ENCODE measurements around the gene FLAD1.

- TF ChIP-seq CTCF (IDR thresholded peaks at IDR 0.05 in 2 of 3, conservative IDR thresholded peaks at IDR 0.05 in 1 of 3; ENCODE audit: borderline replicate concordance in 1 of 3, insufficient read depth in 1 of 3, low read depth in 2 of 3, low read length in 2 of 3) (peak in 2 of 3 experiments; percentile 17 to 18; a peak in 1 of 6 replicates), ZFX (IDR thresholded peaks at IDR 0.05) (no peak), POLR2AphosphoS5 (IDR thresholded peaks at IDR 0.05; ENCODE audit: low read depth, low read length) (peak; percentile 66), RAD21 (IDR thresholded peaks at IDR 0.05; ENCODE audit: low read depth) (no peak), ZNF274 (IDR thresholded peaks at IDR 0.05; ENCODE audit: low read depth, low read length) (no peak), EZH2 (IDR thresholded peaks at IDR 0.05) (no peak), POLR2A (IDR thresholded peaks at IDR 0.05; ENCODE audit: borderline replicate concordance, extremely low read depth, insufficient read depth, insufficient read length) (peak; percentile 76), YY1 (IDR thresholded peaks at IDR 0.05; ENCODE audit: extremely low read depth, insufficient replicate concordance, low read depth, low read length) (peak; percentile 36), CBX3 (IDR thresholded peaks at IDR 0.05; ENCODE audit: low read depth) (no peak)
- TF ChIP-seq, protein P1, sequence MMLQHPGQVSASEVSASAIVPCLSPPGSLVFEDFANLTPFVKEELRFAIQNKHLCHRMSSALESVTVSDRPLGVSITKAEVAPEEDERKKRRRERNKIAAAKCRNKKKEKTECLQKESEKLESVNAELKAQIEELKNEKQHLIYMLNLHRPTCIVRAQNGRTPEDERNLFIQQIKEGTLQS (IDR thresholded peaks at IDR 0.05), result no peak
- TF ChIP-seq, protein P2, sequence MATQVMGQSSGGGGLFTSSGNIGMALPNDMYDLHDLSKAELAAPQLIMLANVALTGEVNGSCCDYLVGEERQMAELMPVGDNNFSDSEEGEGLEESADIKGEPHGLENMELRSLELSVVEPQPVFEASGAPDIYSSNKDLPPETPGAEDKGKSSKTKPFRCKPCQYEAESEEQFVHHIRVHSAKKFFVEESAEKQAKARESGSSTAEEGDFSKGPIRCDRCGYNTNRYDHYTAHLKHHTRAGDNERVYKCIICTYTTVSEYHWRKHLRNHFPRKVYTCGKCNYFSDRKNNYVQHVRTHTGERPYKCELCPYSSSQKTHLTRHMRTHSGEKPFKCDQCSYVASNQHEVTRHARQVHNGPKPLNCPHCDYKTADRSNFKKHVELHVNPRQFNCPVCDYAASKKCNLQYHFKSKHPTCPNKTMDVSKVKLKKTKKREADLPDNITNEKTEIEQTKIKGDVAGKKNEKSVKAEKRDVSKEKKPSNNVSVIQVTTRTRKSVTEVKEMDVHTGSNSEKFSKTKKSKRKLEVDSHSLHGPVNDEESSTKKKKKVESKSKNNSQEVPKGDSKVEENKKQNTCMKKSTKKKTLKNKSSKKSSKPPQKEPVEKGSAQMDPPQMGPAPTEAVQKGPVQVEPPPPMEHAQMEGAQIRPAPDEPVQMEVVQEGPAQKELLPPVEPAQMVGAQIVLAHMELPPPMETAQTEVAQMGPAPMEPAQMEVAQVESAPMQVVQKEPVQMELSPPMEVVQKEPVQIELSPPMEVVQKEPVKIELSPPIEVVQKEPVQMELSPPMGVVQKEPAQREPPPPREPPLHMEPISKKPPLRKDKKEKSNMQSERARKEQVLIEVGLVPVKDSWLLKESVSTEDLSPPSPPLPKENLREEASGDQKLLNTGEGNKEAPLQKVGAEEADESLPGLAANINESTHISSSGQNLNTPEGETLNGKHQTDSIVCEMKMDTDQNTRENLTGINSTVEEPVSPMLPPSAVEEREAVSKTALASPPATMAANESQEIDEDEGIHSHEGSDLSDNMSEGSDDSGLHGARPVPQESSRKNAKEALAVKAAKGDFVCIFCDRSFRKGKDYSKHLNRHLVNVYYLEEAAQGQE (IDR thresholded peaks at IDR 0.05; ENCODE audit: low read depth), result no peak
- TF ChIP-seq, protein P3, sequence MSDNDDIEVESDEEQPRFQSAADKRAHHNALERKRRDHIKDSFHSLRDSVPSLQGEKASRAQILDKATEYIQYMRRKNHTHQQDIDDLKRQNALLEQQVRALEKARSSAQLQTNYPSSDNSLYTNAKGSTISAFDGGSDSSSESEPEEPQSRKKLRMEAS (IDR thresholded peaks at IDR 0.05), result no peak
These were observed 46.5 kb upstream of the FLAD1 start, which contains the start of gene PMVK for GRCh38 chr1:154936555-154937084.

All from HCT116 (cell line).